ENCODE data around the gene NKRF. TPM values are rescaled to one million over a fixed set of nuclear protein-coding genes. Genes with fewer than 3 reads are reported as not detected.

Gene NKRF
- total and polyA plus RNA-seq, 2 of the 8 experiments (the other 6 are each of a cell fraction or from before 2014, with no cell fraction given): 3.8 to 11.4 TPM

DNA sequence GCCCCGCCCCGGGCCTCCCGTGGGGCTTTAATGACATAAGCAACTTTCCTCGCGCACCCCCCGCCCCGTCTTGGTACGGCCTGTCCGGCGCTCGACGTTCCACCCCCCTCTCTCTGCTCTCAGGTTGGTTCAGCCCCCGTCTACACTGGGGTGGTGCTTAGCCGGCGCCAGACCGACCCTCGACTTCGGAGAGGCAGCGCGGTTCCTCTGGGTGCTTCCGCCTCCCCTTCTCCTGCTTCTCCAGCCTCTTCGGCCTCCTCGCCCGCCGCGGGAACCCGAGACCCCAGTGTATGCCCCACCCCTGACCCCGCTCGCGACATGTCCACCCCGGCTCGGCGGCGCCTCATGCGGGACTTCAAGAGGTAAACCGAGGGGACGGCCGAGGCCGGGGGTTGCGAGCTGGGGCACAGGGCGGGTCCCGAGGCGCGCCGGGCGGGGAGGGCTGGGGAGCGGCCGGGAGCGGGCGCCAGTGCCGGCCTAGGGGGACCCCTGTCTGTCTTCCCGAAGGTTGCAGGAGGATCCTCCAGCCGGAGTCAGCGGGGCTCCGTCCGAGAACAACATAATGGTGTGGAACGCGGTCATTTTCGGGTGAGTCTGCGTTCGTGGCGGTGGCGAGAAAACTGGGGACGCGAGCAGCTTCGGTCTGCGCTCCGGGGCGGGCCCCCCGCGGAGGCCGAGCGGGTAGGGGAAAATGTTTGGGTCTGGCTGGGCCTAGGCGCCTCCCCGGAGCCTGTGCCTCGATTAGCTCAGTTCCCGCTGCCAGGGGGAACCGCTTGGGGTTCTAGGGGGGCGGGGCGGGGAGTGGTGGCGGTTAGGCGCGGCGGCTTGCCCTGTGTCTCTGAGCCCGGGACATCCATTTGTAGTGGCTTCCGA is 31.6 kb downstream of the NKRF start, which contains the start of gene UBE2A (continued):
- no peak for TF ChIP-seq TEAD4 (IDR thresholded peaks at IDR 0.05; ENCODE audit: low read depth, low read length)
- peak; percentile 96 for TF ChIP-seq POLR2AphosphoS5 (IDR thresholded peaks at IDR 0.05; ENCODE audit: low read depth, low read length)
- peak; percentile 55; the same call in 1 of the 2 replicates for TF ChIP-seq MAFK (IDR thresholded peaks at IDR 0.05; ENCODE audit: low read depth, low read length)
- TF ChIP-seq SP1 (IDR thresholded peaks at IDR 0.05; ENCODE audit: low read depth, low read length): peak; percentile 76; the same call in 1 of the 2 replicates
- peak; percentile 99 for TF ChIP-seq TAF1 (IDR thresholded peaks at IDR 0.05; ENCODE audit: low read depth, low read length)
- TF ChIP-seq BCL11A (IDR thresholded peaks at IDR 0.05; ENCODE audit: low read depth in 2 of 2, low read length in 2 of 2): no peak
- TF ChIP-seq PHF8 (conservative IDR thresholded peaks at IDR 0.05; ENCODE audit: low read depth, low read length): peak; percentile 86
- TF ChIP-seq, protein P1, sequence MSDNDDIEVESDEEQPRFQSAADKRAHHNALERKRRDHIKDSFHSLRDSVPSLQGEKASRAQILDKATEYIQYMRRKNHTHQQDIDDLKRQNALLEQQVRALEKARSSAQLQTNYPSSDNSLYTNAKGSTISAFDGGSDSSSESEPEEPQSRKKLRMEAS (IDR thresholded peaks at IDR 0.05): no peak
- no peak for TF ChIP-seq JUN (IDR thresholded peaks at IDR 0.05; ENCODE audit: low read depth, low read length)
- no peak for TF ChIP-seq RXRA (IDR thresholded peaks at IDR 0.05; ENCODE audit: insufficient read depth, low read depth, low read length)

All from H1 (cell line).